Activated naive CD8-positive, alpha-beta T cell (primary cell): ENCODE measurements around the gene SRRM3.
"Not testable (repeated sequence)": the region's sequence is repeated elsewhere in the genome, so short reads cannot be mapped to it uniquely, and the experiment has no call there.

Experiments used
- H3K27ac Mint-ChIP-seq: one replicate; pipeline ENCODE4 v1.8.0; 2021; ENCODE audit warnings: mixed read lengths
- H3K27me3 Mint-ChIP-seq: one replicate; pipeline ENCODE4 v1.8.0; 2021; ENCODE audit warnings: mixed read lengths
- H3K36me3 Mint-ChIP-seq: one replicate; pipeline ENCODE4 v1.8.0; 2021; ENCODE audit warnings: mixed read lengths
- H3K4me1 Mint-ChIP-seq: one replicate; pipeline ENCODE4 v1.8.0; 2021; ENCODE audit warnings: low read depth, mixed read lengths
- H3K4me3 Mint-ChIP-seq: one replicate; pipeline ENCODE4 v1.8.0; 2021; ENCODE audit warnings: mild to moderate bottlenecking, mixed read lengths
- H3K9me3 Mint-ChIP-seq: one replicate; pipeline ENCODE4 v1.8.0; 2021; ENCODE audit warnings: low read depth, mixed read lengths

Gene SRRM3

DNA sequence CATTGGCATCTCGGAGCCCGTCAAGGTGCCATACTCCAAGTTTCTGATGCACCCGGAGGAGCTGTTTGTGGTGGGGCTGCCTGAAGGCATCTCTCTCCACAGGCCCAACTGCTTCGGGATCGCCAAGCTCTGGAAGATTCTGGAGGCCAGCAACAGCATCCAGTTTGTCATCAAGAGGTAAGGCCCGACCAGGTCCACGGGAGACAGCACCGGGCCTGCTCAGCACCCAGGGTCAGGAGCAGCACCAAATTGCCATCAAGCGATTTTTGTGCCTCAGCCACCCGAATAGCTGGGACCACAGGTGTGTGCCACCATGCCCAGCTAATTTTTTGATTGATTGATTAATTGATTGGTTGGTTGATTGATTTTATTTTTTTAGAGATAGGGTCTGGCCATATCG lies 24.7 kb upstream of the SRRM3 start:
- H3K27ac Mint-ChIP-seq, H3K27me3 Mint-ChIP-seq, H3K36me3 Mint-ChIP-seq, H3K4me1 Mint-ChIP-seq, H3K9me3 Mint-ChIP-seq, H3K4me3 Mint-ChIP-seq: not testable (repeated sequence)

GRCh38 chr7:76179686-76180085 lies 22.0 kb upstream of the SRRM3 start:
- Mint-ChIP-seq H3K36me3 (no peaks in the 10 kb centered on the region), H3K4me1 (peaks cover 2% of the 10 kb centered on the region), H3K27ac (no peak overlapping the region), H3K4me3 (no peak overlapping the region), H3K27me3 (no peaks in the 10 kb centered on the region), H3K9me3 (no peaks in the 10 kb centered on the region)

GRCh38 chr7:76182225-76182960 lies 19.3 kb upstream of the SRRM3 start:
- H3K4me3 Mint-ChIP-seq, result no peak overlapping the region
- H3K27me3 Mint-ChIP-seq, result no peaks in the 10 kb centered on the region
- no peak overlapping the region for H3K27ac Mint-ChIP-seq
- no peaks in the 10 kb centered on the region for H3K9me3 Mint-ChIP-seq
- H3K4me1 Mint-ChIP-seq, result peaks cover 2% of the 10 kb centered on the region
- no peaks in the 10 kb centered on the region for H3K36me3 Mint-ChIP-seq

GRCh38 chr7:76185187-76185896 lies 16.4 kb upstream of the SRRM3 start:
- Mint-ChIP-seq H3K9me3 (no peaks in the 10 kb centered on the region), H3K4me3 (no peak overlapping the region), H3K27ac (no peak overlapping the region), H3K27me3 (peaks cover 3% of the 10 kb centered on the region), H3K36me3 (no peaks in the 10 kb centered on the region), H3K4me1 (no peaks in the 10 kb centered on the region)

GRCh38 chr7:76187272-76187671 lies 14.4 kb upstream of the SRRM3 start:
- no peaks in the 10 kb centered on the region for H3K9me3 Mint-ChIP-seq
- peaks cover 3% of the 10 kb centered on the region for H3K27me3 Mint-ChIP-seq
- H3K36me3 Mint-ChIP-seq, result no peaks in the 10 kb centered on the region
- H3K27ac Mint-ChIP-seq, result no peak overlapping the region
- no peaks in the 10 kb centered on the region for H3K4me1 Mint-ChIP-seq
- no peak overlapping the region for H3K4me3 Mint-ChIP-seq

DNA sequence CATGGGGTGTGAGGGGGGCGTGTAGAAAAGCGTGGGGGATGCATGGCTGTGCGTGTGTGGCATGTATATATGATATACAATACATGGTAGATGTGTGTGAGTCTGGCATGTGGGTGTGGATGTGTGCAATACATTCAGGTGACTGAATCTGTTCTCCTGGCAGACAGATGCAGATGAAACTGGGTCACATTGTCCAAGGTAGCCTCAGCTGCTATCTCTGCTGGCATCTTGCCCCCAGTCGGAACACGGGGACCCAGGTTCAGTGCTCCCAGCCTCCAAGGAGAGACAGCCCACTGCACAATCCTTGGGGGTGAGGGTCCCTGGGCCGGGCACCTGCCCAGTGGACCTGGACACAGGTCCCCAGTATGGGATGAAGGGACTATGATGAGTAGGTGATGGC lies 12.4 kb upstream of the SRRM3 start:
- no peak overlapping the region for H3K4me3 Mint-ChIP-seq
- H3K36me3 Mint-ChIP-seq, result no peaks in the 10 kb centered on the region
- peaks cover 6% of the 10 kb centered on the region for H3K27me3 Mint-ChIP-seq
- no peak overlapping the region for H3K27ac Mint-ChIP-seq
- no peaks in the 10 kb centered on the region for H3K9me3 Mint-ChIP-seq
- H3K4me1 Mint-ChIP-seq, result no peaks in the 10 kb centered on the region

DNA sequence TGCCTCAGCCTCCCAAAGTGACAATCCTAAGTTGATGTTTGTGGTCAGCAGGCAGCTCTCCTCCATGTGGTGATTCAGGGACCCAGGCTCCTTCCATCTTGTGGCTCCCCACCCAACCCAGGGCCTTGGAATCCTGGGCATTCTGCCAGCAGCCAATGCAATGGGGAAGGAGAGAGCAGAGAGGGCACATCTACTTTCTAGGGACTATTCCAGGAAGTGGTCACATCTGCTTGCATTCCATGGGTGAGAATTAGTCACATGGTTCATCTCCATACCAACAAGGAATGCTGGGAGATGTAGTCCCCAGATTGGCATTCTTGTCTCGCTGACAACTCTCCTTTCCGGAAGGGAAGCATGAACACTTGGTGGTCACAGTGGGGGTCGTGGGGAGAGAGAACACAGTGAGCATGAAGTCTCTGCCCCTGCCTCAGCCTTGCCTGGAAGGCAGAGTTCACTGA lies 9.9 kb upstream of the SRRM3 start:
- Mint-ChIP-seq H3K27me3 (peaks cover 6% of the 10 kb centered on the region), H3K9me3 (no peaks in the 10 kb centered on the region)

DNA sequence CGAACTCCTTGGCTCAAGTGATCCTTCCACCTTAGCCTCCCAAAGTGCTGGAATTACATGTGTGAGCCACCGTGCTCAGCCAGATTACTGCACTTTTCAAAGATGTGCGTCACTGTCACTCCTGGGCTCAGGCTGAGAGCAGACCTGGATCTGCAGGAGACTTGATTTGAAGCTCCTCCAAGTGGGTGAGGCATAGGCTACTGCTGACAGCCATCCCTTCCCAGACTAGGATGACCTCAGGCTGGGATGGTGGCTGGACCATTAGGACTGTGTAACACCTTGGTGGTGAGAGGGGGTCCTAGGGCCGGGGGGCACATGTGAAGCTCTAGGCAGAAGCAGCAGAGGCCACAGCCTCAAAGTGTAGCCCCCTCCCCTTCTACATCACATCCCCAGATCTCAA lies 8.2 kb upstream of the SRRM3 start:
- Mint-ChIP-seq H3K27ac (no peak overlapping the region), H3K4me3 (no peak overlapping the region), H3K36me3 (no peaks in the 10 kb centered on the region), H3K27me3 (peaks cover 5% of the 10 kb centered on the region), H3K4me1 (no peaks in the 10 kb centered on the region), H3K9me3 (no peaks in the 10 kb centered on the region)

More for the DNA sequence above, 9.9 kb upstream of the SRRM3 start:
- Mint-ChIP-seq H3K27ac (no peak overlapping the region), H3K4me3 (no peak overlapping the region), H3K36me3 (no peaks in the 10 kb centered on the region), H3K4me1 (no peaks in the 10 kb centered on the region)

- Mint-ChIP-seq H3K27me3 (peaks cover 4% of the 10 kb centered on the region), H3K4me3 (no peak overlapping the region), H3K27ac (no peak overlapping the region), H3K36me3 (no peaks in the 10 kb centered on the region), H3K4me1 (no peaks in the 10 kb centered on the region), H3K9me3 (no peaks in the 10 kb centered on the region)
These were observed 7.8 kb upstream of the SRRM3 start for GRCh38 chr7:76193883-76194282.

- H3K36me3 Mint-ChIP-seq, result no peaks in the 10 kb centered on the region
- H3K27ac Mint-ChIP-seq, result no peak overlapping the region
- no peak overlapping the region for H3K4me3 Mint-ChIP-seq
- H3K27me3 Mint-ChIP-seq, result peaks cover 6% of the 10 kb centered on the region
- no peaks in the 10 kb centered on the region for H3K4me1 Mint-ChIP-seq
- no peaks in the 10 kb centered on the region for H3K9me3 Mint-ChIP-seq
These were observed 4.9 kb upstream of the SRRM3 start for GRCh38 chr7:76196786-76197185.

DNA sequence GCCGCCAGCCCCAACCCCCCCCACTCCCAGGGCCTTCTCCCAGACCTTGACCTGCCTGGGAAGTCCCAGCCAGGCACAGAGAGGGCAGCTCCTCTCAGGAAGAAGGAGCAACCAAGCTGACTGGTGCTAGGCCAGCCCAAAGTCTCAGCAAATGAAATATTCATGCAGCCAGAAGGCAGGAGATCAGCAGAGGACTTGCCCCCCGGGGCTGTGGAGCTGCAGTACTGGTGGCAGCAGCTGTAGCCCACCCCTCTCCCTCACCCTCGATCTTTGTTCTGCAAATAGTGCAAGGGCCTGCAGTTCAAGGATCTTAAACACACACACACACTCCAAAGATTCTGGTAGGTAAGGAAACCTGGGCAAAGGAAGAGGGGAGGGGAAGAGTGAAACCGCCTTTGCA lies 3.5 kb upstream of the SRRM3 start:
- Mint-ChIP-seq H3K27me3 (peaks cover 6% of the 10 kb centered on the region), H3K9me3 (no peaks in the 10 kb centered on the region)

DNA sequence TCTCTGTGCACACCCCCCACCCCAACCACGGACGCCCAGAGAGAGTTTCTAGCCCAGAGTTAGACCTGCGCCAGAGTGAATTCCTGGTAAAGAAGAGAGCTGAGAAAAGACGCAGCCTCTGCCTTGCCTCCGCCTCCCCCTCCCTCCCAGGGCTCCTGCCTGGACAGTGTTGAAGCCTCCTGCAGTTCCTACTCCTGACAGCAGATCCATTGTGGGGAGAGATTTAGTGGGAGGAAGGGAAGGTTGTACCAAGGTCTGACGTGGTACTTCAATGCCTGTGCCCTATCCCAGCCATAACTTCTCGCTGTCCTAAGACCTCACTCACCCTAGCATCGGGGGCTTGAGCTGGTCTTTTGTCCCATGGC lies 952 bp downstream of the SRRM3 start:
- peaks cover 13% of the 10 kb centered on the region for H3K27me3 Mint-ChIP-seq
- no peak overlapping the region for H3K27ac Mint-ChIP-seq
- H3K9me3 Mint-ChIP-seq, result no peaks in the 10 kb centered on the region
- no peaks in the 10 kb centered on the region for H3K4me1 Mint-ChIP-seq
- no peaks in the 10 kb centered on the region for H3K36me3 Mint-ChIP-seq
- H3K4me3 Mint-ChIP-seq, result no peak overlapping the region

More for the DNA sequence above, 3.5 kb upstream of the SRRM3 start:
- Mint-ChIP-seq H3K4me3 (no peak overlapping the region), H3K4me1 (no peaks in the 10 kb centered on the region), H3K27ac (no peak overlapping the region), H3K36me3 (no peaks in the 10 kb centered on the region)

DNA sequence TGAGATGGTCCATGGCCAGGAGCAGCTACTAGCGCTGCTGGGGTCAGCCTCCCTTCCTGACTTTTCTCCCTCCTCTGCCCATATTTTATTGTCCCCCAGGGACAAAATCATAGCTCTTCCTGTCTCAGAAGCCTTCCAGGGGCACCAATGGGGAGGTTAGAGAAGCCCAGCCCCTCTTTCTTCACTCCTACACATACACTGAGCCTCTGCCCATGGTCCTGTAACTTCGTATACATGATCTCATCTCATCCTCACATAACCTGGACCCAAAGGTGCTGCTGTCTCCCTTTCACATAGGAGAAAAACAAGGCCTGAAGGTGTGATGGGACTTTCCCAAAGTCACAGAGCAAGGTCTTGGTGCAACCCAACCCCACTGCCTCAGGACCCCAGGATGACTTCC lies 2.5 kb downstream of the SRRM3 start:
- Mint-ChIP-seq H3K9me3 (no peaks in the 10 kb centered on the region), H3K4me1 (no peaks in the 10 kb centered on the region), H3K4me3 (no peak overlapping the region), H3K36me3 (no peaks in the 10 kb centered on the region), H3K27ac (no peak overlapping the region), H3K27me3 (peaks cover 14% of the 10 kb centered on the region)

DNA sequence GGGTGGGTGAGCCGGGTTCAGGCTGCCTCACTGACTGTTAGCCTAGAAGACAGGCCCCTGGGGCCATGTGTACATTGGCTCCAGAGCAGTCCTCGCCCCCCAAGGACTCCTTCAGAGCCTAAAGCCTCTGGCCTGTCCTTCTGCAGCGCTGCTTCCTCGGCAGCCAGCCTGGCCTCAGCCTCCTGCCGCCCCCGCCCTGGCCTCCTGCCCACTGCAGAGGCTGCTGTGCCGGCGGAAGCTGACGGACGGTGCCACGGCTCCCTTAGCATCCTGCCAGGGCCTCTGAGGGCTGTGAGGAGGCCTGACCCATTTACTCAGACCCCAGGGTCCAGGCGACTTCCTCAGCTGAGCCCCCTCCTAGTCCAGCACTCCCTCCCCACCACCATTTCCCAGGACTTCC lies 4.9 kb downstream of the SRRM3 start:
- Mint-ChIP-seq H3K9me3 (no peaks in the 10 kb centered on the region), H3K27ac (no peak overlapping the region), H3K4me1 (no peaks in the 10 kb centered on the region), H3K27me3 (peaks cover 11% of the 10 kb centered on the region), H3K36me3 (no peaks in the 10 kb centered on the region), H3K4me3 (no peak overlapping the region)

DNA sequence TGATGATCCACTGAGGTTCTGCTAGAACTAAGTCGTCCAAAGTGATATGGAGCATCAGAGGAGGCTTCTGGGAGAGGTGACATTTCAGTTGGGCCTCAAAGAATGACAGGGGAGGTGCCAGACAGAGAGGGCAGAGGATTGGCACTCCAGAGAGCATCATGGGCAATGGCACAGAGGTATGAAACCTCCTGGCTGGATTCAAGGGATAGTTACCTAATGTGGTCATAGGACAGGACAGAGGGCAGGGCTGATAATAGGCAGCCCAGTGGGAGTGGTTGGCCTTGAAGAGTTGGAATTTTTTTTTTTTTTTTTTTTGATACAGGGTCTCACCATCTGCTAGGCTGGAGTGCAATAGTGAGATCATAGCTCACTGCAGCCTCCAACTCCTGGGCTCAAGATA lies 7.6 kb downstream of the SRRM3 start:
- no peak overlapping the region for H3K27ac Mint-ChIP-seq
- no peaks in the 10 kb centered on the region for H3K36me3 Mint-ChIP-seq
- no peak overlapping the region for H3K4me3 Mint-ChIP-seq
- no peaks in the 10 kb centered on the region for H3K9me3 Mint-ChIP-seq
- H3K4me1 Mint-ChIP-seq, result no peaks in the 10 kb centered on the region
- H3K27me3 Mint-ChIP-seq, result peaks cover 8% of the 10 kb centered on the region

DNA sequence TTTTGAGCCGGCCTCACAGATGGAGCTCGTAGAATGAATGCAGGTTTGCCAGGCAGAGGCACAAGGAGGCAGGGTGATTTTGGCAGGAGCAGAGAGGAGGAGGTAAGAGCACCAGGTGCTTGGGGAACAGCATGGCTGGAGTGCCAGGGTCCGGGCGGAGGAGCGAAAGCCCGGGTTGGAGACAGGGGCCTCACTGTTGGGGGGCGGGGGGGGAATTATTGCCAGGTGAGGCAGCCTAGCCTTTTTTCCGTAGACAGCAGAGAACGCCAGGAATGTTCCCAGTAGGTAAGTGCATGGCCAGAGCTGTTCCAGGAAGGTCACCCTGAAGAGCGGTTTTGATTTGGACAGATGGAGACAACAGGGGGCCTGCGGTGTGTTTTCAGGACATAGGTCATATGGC lies 9.5 kb downstream of the SRRM3 start:
- H3K9me3 Mint-ChIP-seq, result no peaks in the 10 kb centered on the region
- H3K4me1 Mint-ChIP-seq, result no peaks in the 10 kb centered on the region

More for the DNA sequence above, 9.5 kb downstream of the SRRM3 start:
- Mint-ChIP-seq H3K27me3 (peaks cover 1% of the 10 kb centered on the region), H3K4me3 (no peak overlapping the region), H3K36me3 (no peaks in the 10 kb centered on the region), H3K27ac (no peak overlapping the region)
